H1 (cell line): ENCODE results near the gene KCNIP2. TPM values are rescaled to one million over a fixed set of nuclear protein-coding genes. Genes with fewer than 3 reads are reported as not detected.
A peak's percentile ranks its signal among the peaks of the same experiment; 100 is the strongest.

Experiments
- ATF2 ChIP-seq: IDR thresholded peaks from 2 replicates; pipeline ENCODE4 v1.6.1; 2012; ENCODE audit warnings: low read length, inconsistent platforms
- CHD7 ChIP-seq: fragments of 300-600 bp; sonication (generic); IDR thresholded peaks from 2 replicates; pipeline ENCODE4 v1.7.1; 2012; ENCODE audit warnings: low read length, moderate library complexity, mild to moderate bottlenecking, inconsistent platforms; ENCODE audit not compliant: insufficient replicate concordance
- CTBP2 ChIP-seq: IDR thresholded peaks from 2 replicates; pipeline ENCODE4 v1.7.0; 2011; ENCODE audit warnings: borderline replicate concordance, mild to moderate bottlenecking, moderate library complexity, mixed read lengths, low read length; ENCODE audit not compliant: insufficient read depth, insufficient read length
- HDAC6 ChIP-seq: IDR thresholded peaks from one replicate; pipeline ENCODE4 v1.7.1; 2012; ENCODE audit warnings: low read depth, mild to moderate bottlenecking, inconsistent platforms, low read length, moderate library complexity
- KDM5A ChIP-seq: fragments of 200-600 bp; IDR thresholded peaks from 2 replicates; pipeline ENCODE4 v1.7.1; 2012; ENCODE audit warnings: mild to moderate bottlenecking, low read length, inconsistent platforms, mixed read lengths
- MAFK ChIP-seq: IDR thresholded peaks from 2 replicates; pipeline ENCODE4 v1.6.1; 2012; ENCODE audit warnings: low read depth, mild to moderate bottlenecking, improper control_type of control experiment, low read length
- SP1 ChIP-seq: IDR thresholded peaks from 2 replicates; pipeline ENCODE4 v1.6.1; 2011; ENCODE audit warnings: low read depth, low read length
- TAF1 ChIP-seq: IDR thresholded peaks from 2 replicates; pipeline ENCODE4 v1.6.1; 2011; ENCODE audit warnings: mild to moderate bottlenecking, low read depth, low read length
- YY1 ChIP-seq: IDR thresholded peaks from 2 replicates; pipeline ENCODE4 v1.6.1; 2011; ENCODE audit warnings: low read depth, mild to moderate bottlenecking, low read length
- polyA plus RNA-seq, 7 experiments: library from polyadenylated mRNA; depleted of rRNA in 3 of 7; stranded (reverse) in 5 of 7; unstranded in 2 of 7; fragments of >200 nt in 5 of 7; fragments of 200-250 nt in 2 of 7; gene quantifications; 1 replicate in 5 of 7; 2 replicates in 1 of 7; 4 replicates in 1 of 7; pipeline versions ENCODE4 v1.2.1 to v1.2.3, GENCODE V29; 2011 to 2013; ENCODE audit warnings: missing spikeins in 2 of 7, mixed read lengths in 2 of 7
- total RNA-seq: library from RNA; stranded (reverse); fragmentation: NEBNext Ultra II Directional; extraction: Animal tissue kit (Norgen Biotek cat#: 25700); gene quantifications from 2 replicates; pipeline ENCODE4 v1.2.1, GENCODE V29; 2021

KCNIP2 gene
- total and polyA plus RNA-seq, 2 of the 8 experiments (the other 6 are each of a cell fraction or from before 2014, with no cell fraction given), result 2.7 to 6.0 TPM

- TF ChIP-seq CHD7, result no peak
- TF ChIP-seq HDAC6, result no peak
- TF ChIP-seq KDM5A, result no peak
- TF ChIP-seq ATF2, result no peak; the same call in 1 of the 2 replicates
- TF ChIP-seq TAF1, result peak; percentile 24; the same call in 1 of the 2 replicates
- no peak for TF ChIP-seq CTBP2
- TF ChIP-seq MAFK, result no peak
- 0 out of 2 replicates have a peak, but pooled peaks have one; percentile 19 for TF ChIP-seq SP1
- TF ChIP-seq YY1, result no peak
These were observed 2.7 kb downstream of the KCNIP2 start (continued) for GRCh38 chr10:101840741-101841453.
